ENCODE measurements around the gene RAD51B. TPM values are rescaled to one million over a fixed set of nuclear protein-coding genes. Genes with fewer than 3 reads are reported as not detected.

Gene RAD51B
- total RNA-seq, 3 donors from 2014 or later: 10.6 to 77.6 (median 33.8) TPM

GRCh38 chr14:67882986-67883555 lies 63.5 kb downstream of the RAD51B start:
- Histone ChIP-seq H3K36me3 (no peaks in the 10 kb centered on the region), H3K27ac (no peak overlapping the region), H3K4me3 (no peak overlapping the region), H3K9me3 (no peaks in the 10 kb centered on the region), H3K4me1 (no peaks in the 10 kb centered on the region), H3K27me3 (no peaks in the 10 kb centered on the region)
- TF ChIP-seq POLR2A (IDR thresholded peaks at IDR 0.05) (no peak), POLR2AphosphoS5 (IDR thresholded peaks at IDR 0.05) (no peak), CTCF (IDR thresholded peaks at IDR 0.05) (no peak)
- intact Hi-C loops (cut with DNase I; ENCODE audit: low total_unique reads): no loop called here
- DNase-seq (ENCODE audit: low spot score in 2 of 2): no peak

DNA sequence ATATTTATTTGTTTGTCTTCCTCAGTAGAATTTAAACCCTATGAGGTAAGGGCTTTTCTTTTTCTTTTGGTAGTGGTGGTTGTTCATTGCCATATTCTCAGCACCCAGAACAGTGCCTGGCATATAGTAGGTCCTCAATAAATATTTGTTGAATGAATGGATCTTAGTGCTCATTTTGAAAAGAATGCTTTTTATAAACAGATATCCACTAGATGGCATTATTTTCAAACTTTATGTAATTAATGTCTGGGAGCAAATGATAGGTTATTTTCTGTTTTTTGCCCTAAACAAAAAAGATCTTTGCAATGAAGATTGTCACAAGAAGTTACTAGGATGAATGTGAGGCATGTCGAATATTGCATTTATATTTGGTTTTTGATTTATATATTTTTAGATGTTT lies 64.1 kb downstream of the RAD51B start:
- TF ChIP-seq CTCF (IDR thresholded peaks at IDR 0.05) (peak in 2 of 3 donors; percentile 23 to 45), POLR2A (IDR thresholded peaks at IDR 0.05) (no peak)
- Histone ChIP-seq H3K9me3 (no peaks in the 10 kb centered on the region), H3K4me1 (no peaks in the 10 kb centered on the region), H3K36me3 (no peaks in the 10 kb centered on the region), H3K27ac (no peak overlapping the region), H3K27me3 (no peaks in the 10 kb centered on the region), H3K4me3 (no peak overlapping the region)
- no peak for DNase-seq (ENCODE audit: low spot score in 2 of 2)
- intact Hi-C loops (cut with DNase I; ENCODE audit: low total_unique reads): no loop called here

DNA sequence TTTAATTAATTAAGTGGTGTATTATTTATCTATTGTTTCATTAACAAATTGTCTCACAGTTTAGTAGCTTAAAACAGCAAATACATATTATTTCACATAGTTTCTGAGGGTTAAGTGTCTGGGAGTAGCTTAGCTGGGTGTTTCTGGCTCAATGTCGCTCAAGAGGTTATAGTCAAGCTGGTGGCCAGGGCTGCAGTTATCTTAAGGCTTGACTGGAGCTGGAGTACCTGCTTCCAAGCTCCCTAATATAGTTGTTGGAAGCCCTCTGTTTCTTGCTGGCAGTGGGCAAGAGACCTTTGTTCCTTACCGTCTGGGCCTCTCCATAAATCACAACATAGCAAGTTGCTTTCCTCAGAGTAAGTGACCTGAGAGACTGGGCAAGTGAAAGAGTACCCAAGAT lies 66.6 kb downstream of the RAD51B start:
- Histone ChIP-seq H3K9me3 (no peaks in the 10 kb centered on the region), H3K27me3 (no peaks in the 10 kb centered on the region), H3K4me3 (no peak overlapping the region), H3K36me3 (no peaks in the 10 kb centered on the region), H3K27ac (no peak overlapping the region), H3K4me1 (no peaks in the 10 kb centered on the region)
- TF ChIP-seq POLR2A (IDR thresholded peaks at IDR 0.05) (no peak), POLR2AphosphoS5 (IDR thresholded peaks at IDR 0.05) (no peak), CTCF (IDR thresholded peaks at IDR 0.05) (no peak)
- intact Hi-C loops (cut with DNase I; ENCODE audit: low total_unique reads): no loop called here
- DNase-seq (ENCODE audit: low spot score in 2 of 2): no peak

GRCh38 chr14:67887478-67887877 lies 67.9 kb downstream of the RAD51B start:
- Histone ChIP-seq H3K9me3 (no peaks in the 10 kb centered on the region), H3K27me3 (no peaks in the 10 kb centered on the region), H3K27ac (no peak overlapping the region), H3K4me1 (no peaks in the 10 kb centered on the region), H3K4me3 (no peak overlapping the region), H3K36me3 (no peaks in the 10 kb centered on the region)
- TF ChIP-seq POLR2A (IDR thresholded peaks at IDR 0.05): no peak
- TF ChIP-seq POLR2AphosphoS5 (IDR thresholded peaks at IDR 0.05): no peak
- TF ChIP-seq CTCF (IDR thresholded peaks at IDR 0.05): no peak
- intact Hi-C loops (cut with DNase I; ENCODE audit: low total_unique reads): no loop called here
- DNase-seq (ENCODE audit: low spot score in 2 of 2): no peak

GRCh38 chr14:67889455-67889854 lies 69.9 kb downstream of the RAD51B start:
- H3K36me3 ChIP-seq: no peaks in the 10 kb centered on the region
- H3K4me1 ChIP-seq: no peaks in the 10 kb centered on the region
- DNase-seq (ENCODE audit: low spot score in 2 of 2): no peak
- TF ChIP-seq CTCF (IDR thresholded peaks at IDR 0.05) (no peak), POLR2A (IDR thresholded peaks at IDR 0.05) (no peak), POLR2AphosphoS5 (IDR thresholded peaks at IDR 0.05) (no peak)
- no peak overlapping the region for H3K27ac ChIP-seq
- no peaks in the 10 kb centered on the region for H3K27me3 ChIP-seq
- no peak overlapping the region for H3K4me3 ChIP-seq
- intact Hi-C loops (cut with DNase I; ENCODE audit: low total_unique reads): no loop called here
- H3K9me3 ChIP-seq: no peaks in the 10 kb centered on the region
